IPS DF 6.9 (cell line): ENCODE results near the gene NCKAP1.
A peak's percentile ranks its signal among the peaks of the same experiment; 100 is the strongest.

ENCODE experiments used
- DNase-seq: peaks from one replicate; pipeline ENCODE4 v3.0.0-alpha.2; 2013; ENCODE audit warnings: low read depth, low spot score
- H3K27ac ChIP-seq: one replicate; pipeline ENCODE4 v1.5.1; 2013; ENCODE audit warnings: low read length, control low read depth
- H3K27me3 ChIP-seq: 2 replicates; pipeline ENCODE4 v1.6.1; 2013; ENCODE audit warnings: mild to moderate bottlenecking, low read length; ENCODE audit not compliant: control insufficient read depth, insufficient read depth
- H3K36me3 ChIP-seq: 2 replicates; pipeline ENCODE4 v1.6.1; 2013; ENCODE audit warnings: low read length; ENCODE audit not compliant: control insufficient read depth, insufficient read depth
- H3K4me1 ChIP-seq: 2 replicates; pipeline ENCODE4 v1.6.1; 2013; ENCODE audit warnings: low read length; ENCODE audit not compliant: control insufficient read depth, insufficient read depth
- H3K4me3 ChIP-seq: 2 replicates; pipeline ENCODE4 v1.5.1; 2013; ENCODE audit warnings: mild to moderate bottlenecking, low read length
- H3K9me3 ChIP-seq: 2 replicates; pipeline ENCODE4 v1.6.1; 2013; ENCODE audit warnings: low read length, inconsistent platforms; ENCODE audit not compliant: control insufficient read depth, insufficient read depth
- WGBS: extraction: QIAGEN DNeasy Blood & Tissue Kit; methylation state at CpG from one replicate; pipeline ENCODE4 v1.1.7; 2013; ENCODE audit warnings: mixed read lengths, missing lambda C conversion rate; ENCODE audit not compliant: insufficient read length, insufficient coverage; 5-methylcytosine and 5-hydroxymethylcytosine counted together

The NCKAP1 gene

DNA sequence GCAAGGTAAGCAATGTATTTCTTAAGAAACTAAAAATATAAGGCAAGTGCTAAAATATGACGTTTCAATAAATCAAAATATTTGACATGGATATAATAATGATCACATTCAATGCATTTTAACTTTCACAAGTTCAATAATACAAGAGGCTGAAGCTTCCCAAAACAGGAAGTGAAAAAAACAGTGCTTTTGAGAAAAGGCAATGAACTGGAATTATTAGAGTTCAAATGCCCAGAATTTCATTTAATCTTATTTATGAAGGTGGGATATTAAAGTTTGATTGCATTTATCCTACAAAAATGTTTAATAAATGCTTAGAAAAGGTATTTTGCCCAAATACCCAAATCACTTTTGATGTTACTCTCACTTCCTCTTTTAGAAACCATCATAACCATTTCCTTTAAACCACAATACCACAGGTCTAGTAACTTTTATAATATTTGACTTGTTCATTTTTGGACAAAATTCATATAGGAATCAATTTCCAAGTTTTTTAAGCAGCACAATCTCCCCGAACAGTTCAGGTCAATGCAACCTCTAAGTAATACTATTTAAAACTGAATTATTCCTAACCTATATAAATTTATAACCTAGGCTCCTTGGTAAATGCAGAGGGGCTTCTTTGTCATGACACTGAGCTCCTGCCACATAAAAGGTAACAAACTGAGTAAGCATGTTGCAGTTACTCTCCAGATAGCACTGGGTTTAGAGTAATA lies 2.1 kb downstream of the NCKAP1 start:
- WGBS, result no CpG with 5 or more reads among the region's 2 CpGs
- peak overlapping the region; percentile 24; the same call in 1 of the 2 replicates for H3K4me3 ChIP-seq
- H3K9me3 ChIP-seq, result no peaks in the 10 kb centered on the region
- H3K4me1 ChIP-seq, result no peaks in the 10 kb centered on the region
- no peaks in the 10 kb centered on the region for H3K27me3 ChIP-seq
- DNase-seq, result no peak
- H3K36me3 ChIP-seq, result no peaks in the 10 kb centered on the region
- no peak overlapping the region for H3K27ac ChIP-seq

DNA sequence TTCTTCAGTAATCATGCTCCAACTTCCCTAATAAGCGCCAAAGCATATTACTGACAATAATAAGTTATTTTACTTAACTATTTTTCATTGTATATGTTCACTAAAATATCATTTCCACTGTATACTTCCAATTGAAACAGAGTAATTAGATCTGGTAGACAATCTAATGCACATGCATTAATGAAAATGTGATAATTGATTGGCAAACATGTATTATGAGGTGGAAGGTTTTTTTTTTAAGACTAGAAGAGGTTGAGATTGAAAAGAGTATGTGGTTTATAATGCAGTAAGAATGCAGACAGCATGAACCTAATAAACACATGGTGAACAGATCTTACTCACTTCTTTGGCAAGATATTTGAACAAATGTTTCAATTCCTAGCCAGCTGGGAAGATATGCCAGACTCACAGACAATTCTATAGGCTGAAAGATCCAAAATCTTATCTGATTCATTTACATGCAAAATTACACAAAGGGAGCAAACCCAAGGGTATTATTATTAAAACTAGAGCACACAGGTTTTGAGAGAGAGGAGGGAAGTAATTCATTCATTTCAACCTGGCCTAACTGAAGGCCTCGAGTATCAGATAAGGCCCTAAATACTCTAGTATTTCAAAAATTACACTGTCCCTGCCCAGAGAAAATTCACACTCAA lies 2.8 kb downstream of the NCKAP1 start:
- H3K27ac ChIP-seq, result no peak overlapping the region
- H3K4me3 ChIP-seq, result no peak overlapping the region
- no peaks in the 10 kb centered on the region for H3K9me3 ChIP-seq
- WGBS, result no CpG with 5 or more reads among the region's 2 CpGs
- no peak for DNase-seq
- H3K4me1 ChIP-seq, result no peaks in the 10 kb centered on the region
- no peaks in the 10 kb centered on the region for H3K27me3 ChIP-seq
- no peaks in the 10 kb centered on the region for H3K36me3 ChIP-seq

DNA sequence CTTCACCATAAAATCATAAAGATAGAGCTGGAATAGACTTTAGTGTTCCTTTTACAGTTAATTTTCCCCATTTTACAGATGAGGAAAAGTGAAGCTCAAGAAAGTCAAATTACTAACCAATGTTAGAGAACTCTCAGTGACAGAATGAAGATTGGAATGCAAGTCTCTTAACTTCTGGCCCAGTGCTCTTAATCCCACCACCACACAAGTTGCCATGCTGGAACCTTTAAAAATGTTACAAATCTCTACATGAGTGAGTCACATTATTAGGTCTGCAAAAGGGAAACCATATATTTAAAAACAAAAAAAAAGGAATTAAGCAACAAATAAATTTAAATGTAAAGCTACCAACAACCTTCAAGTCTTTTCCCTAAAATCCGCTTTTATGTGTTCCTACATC lies 3.5 kb downstream of the NCKAP1 start:
- DNase-seq, result no peak
- Histone ChIP-seq H3K4me1 (no peaks in the 10 kb centered on the region), H3K36me3 (no peaks in the 10 kb centered on the region), H3K9me3 (no peaks in the 10 kb centered on the region), H3K27me3 (no peaks in the 10 kb centered on the region), H3K27ac (no peak overlapping the region), H3K4me3 (no peak overlapping the region)
- WGBS, result 100% methylated on average over 1 of the region's 1 CpG

DNA sequence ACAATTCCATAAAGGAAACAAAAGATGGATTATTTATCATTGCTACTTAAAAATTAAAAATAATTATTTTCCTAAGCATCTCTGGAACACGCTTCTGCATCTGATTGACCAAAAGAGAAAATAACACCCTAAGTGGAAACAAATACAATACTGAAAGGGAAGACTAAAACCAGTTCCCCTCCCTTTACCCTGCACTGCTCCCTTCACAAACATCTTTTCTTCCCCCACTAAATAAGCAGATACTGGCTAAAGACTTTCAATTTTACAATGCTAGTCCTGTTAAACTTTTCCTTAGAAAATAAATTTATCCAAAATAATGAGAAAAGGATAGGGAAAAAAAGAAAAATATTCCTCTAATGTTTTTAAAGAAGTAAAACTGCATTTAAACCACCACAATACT lies 4.3 kb downstream of the NCKAP1 start:
- DNase-seq, result no peak
- no peaks in the 10 kb centered on the region for H3K9me3 ChIP-seq
- H3K27me3 ChIP-seq, result no peaks in the 10 kb centered on the region
- no CpG with 5 or more reads among the region's 1 CpG for WGBS
- H3K27ac ChIP-seq, result no peak overlapping the region
- H3K4me1 ChIP-seq, result no peaks in the 10 kb centered on the region
- no peak overlapping the region for H3K4me3 ChIP-seq
- no peaks in the 10 kb centered on the region for H3K36me3 ChIP-seq

DNA sequence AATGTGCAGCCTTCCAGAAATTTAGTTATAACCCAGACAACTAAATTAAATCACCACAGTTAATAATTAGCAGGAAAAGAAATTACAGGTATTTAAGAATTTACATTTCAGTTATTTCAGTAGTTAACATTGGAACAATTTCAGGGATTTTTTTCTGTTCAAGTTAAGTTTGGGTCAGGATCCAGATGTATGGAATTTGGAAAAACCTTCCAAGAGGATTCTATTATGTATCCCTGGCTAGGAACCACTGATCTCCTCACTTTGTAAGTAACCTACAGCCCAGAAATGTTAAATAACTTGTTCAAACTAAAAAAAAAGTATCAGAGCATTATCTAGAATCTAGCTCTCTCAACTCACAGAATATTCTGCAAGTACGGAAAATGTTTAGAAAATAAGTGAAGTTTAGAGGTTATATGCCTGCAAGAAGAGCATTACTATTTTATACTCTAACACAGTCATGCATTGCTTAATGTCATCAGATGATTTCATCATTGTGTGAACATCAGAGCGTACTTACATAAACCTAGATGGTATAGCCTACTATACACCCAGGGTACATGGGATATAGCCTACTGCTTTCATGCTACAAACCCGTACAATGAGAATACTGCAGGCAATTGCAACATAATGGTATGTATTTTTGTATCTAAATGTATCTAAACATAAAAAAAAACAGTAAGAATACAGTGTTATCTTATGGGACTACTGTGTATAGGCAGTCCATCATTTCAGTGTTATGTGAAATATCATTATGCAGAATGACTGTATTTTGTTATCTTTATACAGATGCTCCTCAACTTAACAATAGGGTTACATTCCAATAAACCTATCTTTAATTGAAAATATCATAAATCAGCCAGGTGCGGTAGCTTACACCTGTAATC lies 6.1 kb downstream of the NCKAP1 start:
- no peaks in the 10 kb centered on the region for H3K4me1 ChIP-seq
- DNase-seq, result no peak
- no peak overlapping the region for H3K27ac ChIP-seq

DNA sequence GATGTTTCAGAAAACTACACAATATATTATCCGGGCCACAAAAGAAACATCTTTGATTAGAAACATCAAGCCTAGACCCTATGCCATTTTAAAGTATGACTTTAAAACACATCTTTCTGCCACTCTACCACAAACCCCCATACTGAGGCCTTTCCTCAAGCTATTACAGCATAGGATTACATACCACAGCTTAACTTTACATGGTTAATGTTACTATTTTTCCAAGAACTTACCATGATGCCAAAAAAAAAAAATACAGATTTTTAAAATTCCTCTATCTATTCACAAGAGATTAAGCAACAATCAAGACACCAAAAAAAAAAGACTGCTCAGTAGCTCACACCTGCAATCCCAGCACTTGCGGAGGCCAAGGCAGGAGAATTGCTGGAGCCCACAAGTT lies 9.0 kb downstream of the NCKAP1 start:
- DNase-seq, result no peak
- no peaks in the 10 kb centered on the region for H3K9me3 ChIP-seq
- H3K27ac ChIP-seq, result no peak overlapping the region
- no CpG with 5 or more reads among the region's 2 CpGs for WGBS
- H3K27me3 ChIP-seq, result no peaks in the 10 kb centered on the region
- H3K4me1 ChIP-seq, result no peaks in the 10 kb centered on the region
- H3K36me3 ChIP-seq, result no peaks in the 10 kb centered on the region
- no peak overlapping the region for H3K4me3 ChIP-seq

More for the DNA sequence above, 6.1 kb downstream of the NCKAP1 start:
- no peaks in the 10 kb centered on the region for H3K27me3 ChIP-seq
- H3K9me3 ChIP-seq, result no peaks in the 10 kb centered on the region
- no peaks in the 10 kb centered on the region for H3K36me3 ChIP-seq
- H3K4me3 ChIP-seq, result no peak overlapping the region
- no CpG with 5 or more reads among the region's 4 CpGs for WGBS

DNA sequence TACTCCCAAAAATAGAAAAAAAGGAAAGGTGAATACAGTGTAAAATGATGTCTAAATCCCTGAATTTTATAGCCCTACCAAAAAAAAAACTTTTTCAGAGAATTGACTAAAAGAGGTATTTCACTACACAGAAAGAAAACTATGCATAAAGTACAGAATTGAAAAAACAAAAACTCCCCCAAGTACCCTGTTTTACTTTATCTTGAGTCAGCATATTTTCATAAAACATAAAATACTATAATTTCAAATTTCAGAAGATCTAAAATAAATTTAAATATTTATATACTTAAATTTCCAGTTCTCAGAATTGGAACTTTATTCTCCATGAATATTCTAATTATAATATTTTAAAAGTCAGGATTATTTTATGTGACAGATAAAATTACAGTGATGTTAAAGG lies 10.1 kb downstream of the NCKAP1 start:
- H3K36me3 ChIP-seq, result no peaks in the 10 kb centered on the region
- no peak for DNase-seq
- H3K9me3 ChIP-seq, result no peaks in the 10 kb centered on the region
- no peak overlapping the region for H3K27ac ChIP-seq
- H3K27me3 ChIP-seq, result no peaks in the 10 kb centered on the region
- no peak overlapping the region for H3K4me3 ChIP-seq
- no peaks in the 10 kb centered on the region for H3K4me1 ChIP-seq

DNA sequence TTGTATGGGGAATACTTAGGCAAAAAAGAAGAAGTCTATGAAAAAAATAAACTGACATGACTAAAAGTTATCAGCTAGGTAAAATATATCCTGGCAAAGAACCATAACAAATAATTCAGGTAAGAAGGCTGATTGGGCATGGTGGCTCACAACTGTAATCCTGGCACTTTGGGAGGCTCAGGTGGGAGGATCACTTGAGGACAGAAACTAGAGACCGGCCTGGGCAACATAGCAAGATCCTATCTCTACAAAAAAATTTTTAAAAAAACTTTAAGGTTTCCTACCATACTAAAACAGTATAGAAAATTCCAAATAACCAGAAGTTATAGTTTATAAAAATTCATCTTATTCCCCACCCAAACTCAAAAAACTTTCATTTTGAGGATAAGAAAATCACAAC lies 10.8 kb downstream of the NCKAP1 start:
- no peak overlapping the region for H3K27ac ChIP-seq

DNA sequence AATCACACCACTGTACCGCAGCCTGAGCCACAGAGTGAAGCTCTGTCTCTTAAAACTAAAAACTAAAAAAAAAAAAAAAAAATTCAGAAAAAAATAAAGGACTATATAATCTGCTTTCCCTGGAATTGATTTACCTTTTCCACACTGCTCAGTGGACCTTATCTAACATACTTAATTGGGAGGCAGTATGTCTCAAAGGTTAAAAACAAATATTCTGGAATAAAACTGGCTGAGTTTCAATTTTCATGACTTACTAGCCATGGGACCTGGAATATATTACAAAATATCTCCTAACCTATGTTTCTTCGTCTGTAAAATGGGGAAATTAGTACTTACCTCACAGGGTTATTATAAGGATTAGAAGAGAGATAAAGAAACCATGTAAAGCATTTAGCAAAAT lies 11.8 kb downstream of the NCKAP1 start:
- no peak for DNase-seq
- H3K36me3 ChIP-seq, result no peaks in the 10 kb centered on the region
- no CpG with 5 or more reads among the region's 2 CpGs for WGBS
- no peak overlapping the region for H3K27ac ChIP-seq
- no peaks in the 10 kb centered on the region for H3K27me3 ChIP-seq
- no peaks in the 10 kb centered on the region for H3K9me3 ChIP-seq
- H3K4me1 ChIP-seq, result no peaks in the 10 kb centered on the region
- H3K4me3 ChIP-seq, result no peak overlapping the region

More for the DNA sequence above, 10.8 kb downstream of the NCKAP1 start:
- no CpG with 5 or more reads among the region's 1 CpG for WGBS
- Histone ChIP-seq H3K9me3 (no peaks in the 10 kb centered on the region), H3K27me3 (no peaks in the 10 kb centered on the region), H3K4me1 (no peaks in the 10 kb centered on the region), H3K36me3 (no peaks in the 10 kb centered on the region), H3K4me3 (no peak overlapping the region)
- no peak for DNase-seq

DNA sequence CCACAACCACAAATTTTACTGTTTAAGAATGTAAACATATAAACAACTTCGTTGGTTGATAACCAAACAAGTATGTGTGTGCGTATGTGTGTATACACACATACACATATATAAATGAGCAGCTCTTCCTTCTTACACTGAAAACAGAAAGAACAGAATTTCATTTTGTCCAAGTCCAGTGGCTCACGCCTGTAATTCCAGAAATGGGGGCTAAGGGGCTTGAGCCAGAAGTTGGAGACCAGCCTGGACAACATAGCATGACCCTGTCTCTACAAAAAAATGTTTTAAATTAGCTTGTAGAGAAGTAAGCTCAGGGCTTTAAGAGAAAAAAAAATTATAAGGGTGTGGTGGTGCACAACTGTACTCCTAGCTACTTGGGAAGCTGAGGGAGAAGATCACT lies 12.3 kb downstream of the NCKAP1 start:
- Histone ChIP-seq H3K4me1 (no peaks in the 10 kb centered on the region), H3K9me3 (no peaks in the 10 kb centered on the region), H3K36me3 (no peaks in the 10 kb centered on the region; the same call in 1 of the 2 replicates), H3K27me3 (no peaks in the 10 kb centered on the region), H3K4me3 (no peak overlapping the region), H3K27ac (no peak overlapping the region)
- no peak for DNase-seq
- WGBS, result no CpG with 5 or more reads among the region's 3 CpGs
